ENCODE data around the gene OTUD4. TPM values are rescaled to one million over a fixed set of nuclear protein-coding genes. Genes with fewer than 3 reads are reported as not detected.

The OTUD4 gene
- total and polyA plus RNA-seq, 2 donors (not counting 1 experiment from before 2014, with no cell fraction given), result 9.7 to 51.0 TPM

- CTCF ChIA-PET, result no interaction called here
- Histone ChIP-seq H3K27me3 (replicated peaks in 1 of 4; ENCODE audit: control extremely low read depth in 1 of 4, control insufficient read depth in 3 of 4, insufficient read depth in 4 of 4, low read length in 3 of 4) (no peaks in the 10 kb centered on the region), H3K27ac (ENCODE audit: low read length in 2 of 2) (no peak overlapping the region), H4K20me1 (ENCODE audit: control insufficient read depth, insufficient read depth, low read length, poor library complexity, severe bottlenecking) (no peaks in the 10 kb centered on the region), H3K9me3 (ENCODE audit: control extremely low read depth in 1 of 3, control insufficient read depth in 2 of 3, insufficient read depth in 1 of 3, low read length in 2 of 3) (no peaks in the 10 kb centered on the region), H3K36me3 (replicated peaks in 1 of 2; ENCODE audit: control extremely low read depth in 1 of 2, control insufficient read depth in 1 of 2, extremely low read depth in 1 of 2, insufficient read depth in 2 of 2, low read length in 1 of 2) (no peaks in the 10 kb centered on the region), H3K4me1 (ENCODE audit: control insufficient read depth in 2 of 2, insufficient read depth in 2 of 2, low read length in 2 of 2) (peaks cover 6% of the 10 kb centered on the region in 2 donors), H3K79me2 (ENCODE audit: control insufficient read depth, insufficient read depth, low read length) (no peaks in the 10 kb centered on the region), H2AFZ (ENCODE audit: insufficient read depth, low read depth, low read length, poor library complexity, severe bottlenecking) (no peak overlapping the region), H3K9ac (ENCODE audit: low read length) (no peak overlapping the region), H3K4me3 (ENCODE audit: control extremely low read depth in 1 of 5, extremely low read depth in 1 of 5, insufficient read depth in 1 of 5, low read depth in 2 of 5, low read length in 4 of 5) (no peak overlapping the region), H3K4me2 (replicated peaks; ENCODE audit: low read depth, low read length, poor library complexity, severe bottlenecking) (peak overlapping the region; percentile 34)
- intact Hi-C loops (cut with micrococcal nuclease), result no loop called here
- 91% methylated on average over 2 of the region's 3 CpGs for WGBS (ENCODE audit: insufficient coverage)
- Mint-ChIP-seq H3K4me1 (peaks cover 14% of the 10 kb centered on the region), H3K4me3 (no peak overlapping the region), H3K27me3 (peaks cover 6% of the 10 kb centered on the region), H3K27ac (no peak overlapping the region), H3K9me3 (ENCODE audit: insufficient read depth) (no peaks in the 10 kb centered on the region)
- ATAC-seq (ENCODE audit: low read depth) (peak; percentile 75), DNase-seq (peak; percentile 64)
- POLR2A ChIA-PET, result no interaction called here
- TF ChIP-seq EZH2 (IDR thresholded peaks at IDR 0.05; ENCODE audit: borderline replicate concordance, insufficient read depth, low read depth, low read length, poor library complexity, severe bottlenecking) (no peak), CTCF (IDR thresholded peaks at IDR 0.05) (no peak)
Observed at GRCh38 chr4:145195167-145195952, 15.0 kb upstream of the OTUD4 start.

GRCh38 chr4:145189981-145190380 is 9.6 kb upstream of the OTUD4 start:
- CTCF ChIA-PET, result no interaction called here
- H3K27me3 Mint-ChIP-seq, result no peaks in the 10 kb centered on the region

More at GRCh38 chr4:145189981-145190380, 9.6 kb upstream of the OTUD4 start:
- Histone ChIP-seq H3K4me1 (ENCODE audit: control insufficient read depth in 2 of 2, insufficient read depth in 2 of 2, low read length in 2 of 2) (peaks cover 8 to 12% of the 10 kb centered on the region in 2 donors), H3K4me3 (ENCODE audit: control extremely low read depth in 1 of 5, extremely low read depth in 1 of 5, insufficient read depth in 1 of 5, low read depth in 2 of 5, low read length in 4 of 5) (no peak overlapping the region), H3K27ac (ENCODE audit: low read length in 2 of 2) (no peak overlapping the region), H3K79me2 (ENCODE audit: control insufficient read depth, insufficient read depth, low read length) (no peaks in the 10 kb centered on the region), H3K36me3 (replicated peaks in 1 of 2; ENCODE audit: control extremely low read depth in 1 of 2, control insufficient read depth in 1 of 2, extremely low read depth in 1 of 2, insufficient read depth in 2 of 2, low read length in 1 of 2) (no peaks in the 10 kb centered on the region), H2AFZ (ENCODE audit: insufficient read depth, low read depth, low read length, poor library complexity, severe bottlenecking) (no peak overlapping the region), H4K20me1 (ENCODE audit: control insufficient read depth, insufficient read depth, low read length, poor library complexity, severe bottlenecking) (no peaks in the 10 kb centered on the region), H3K4me2 (replicated peaks; ENCODE audit: low read depth, low read length, poor library complexity, severe bottlenecking) (no peak overlapping the region), H3K9ac (ENCODE audit: low read length) (no peak overlapping the region), H3K9me3 (ENCODE audit: control extremely low read depth in 1 of 3, control insufficient read depth in 2 of 3, insufficient read depth in 1 of 3, low read length in 2 of 3) (no peaks in the 10 kb centered on the region), H3K27me3 (replicated peaks in 1 of 4; ENCODE audit: control extremely low read depth in 1 of 4, control insufficient read depth in 3 of 4, insufficient read depth in 4 of 4, low read length in 3 of 4) (no peaks in the 10 kb centered on the region)
- no peak for DNase-seq
- POLR2A ChIA-PET, result interaction anchor here (0.7 kb wide), 1 partner anchor 860 kb away, joined by 4 read pairs; no protein-coding TSS in a partner anchor
- Mint-ChIP-seq H3K4me1 (peaks cover 13% of the 10 kb centered on the region), H3K9me3 (ENCODE audit: insufficient read depth) (no peaks in the 10 kb centered on the region), H3K27ac (no peak overlapping the region), H3K4me3 (no peak overlapping the region)
- no peak for TF ChIP-seq CTCF (IDR thresholded peaks at IDR 0.05)
- intact Hi-C loops (cut with micrococcal nuclease), result loop anchor here (10.0 kb wide), 1 partner anchor 985 kb away; the partner anchor contains the start of gene LSM6
- no peak for ATAC-seq (ENCODE audit: low read depth)
- WGBS (ENCODE audit: insufficient coverage), result no CpG with 5 or more reads among the region's 3 CpGs
